Ishikawa (cell line): ENCODE results near the gene HSD17B1.

Experiments used
- EP300 ChIP-seq: IDR thresholded peaks from 2 replicates; pipeline ENCODE4 v1.6.1; 2012; ENCODE audit warnings: borderline replicate concordance
- NFIC ChIP-seq: IDR thresholded peaks from 2 replicates; pipeline ENCODE4 v1.6.1; 2012
- TF ChIP-seq, protein P1 (sequence below): IDR thresholded peaks from 2 replicates; pipeline ENCODE4 v1.6.1; 2012; ENCODE audit warnings: low read depth, mild to moderate bottlenecking
- TF ChIP-seq, protein P2 (sequence below): IDR thresholded peaks from 2 replicates; pipeline ENCODE4 v1.6.1; 2012

DNA sequence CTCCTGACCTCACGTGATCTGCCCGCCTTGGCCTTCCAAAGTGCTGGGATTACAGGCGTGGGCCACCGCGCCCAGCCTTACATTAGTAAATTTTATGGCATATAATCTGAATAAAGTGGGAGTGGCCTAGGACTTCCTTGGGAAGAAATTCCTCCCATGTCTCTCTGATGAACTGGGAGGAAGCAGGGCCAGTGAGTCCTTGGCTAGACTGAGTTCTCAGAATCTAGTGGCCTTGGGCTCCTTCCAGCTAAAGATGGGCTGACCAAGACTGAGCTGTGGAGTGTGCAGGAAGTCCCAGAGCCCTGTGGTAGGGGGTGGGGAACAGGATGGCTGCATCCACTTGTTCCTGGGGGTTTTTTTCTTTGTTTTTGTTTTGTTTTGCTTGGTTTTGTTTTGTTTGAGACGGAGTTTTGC, 26.7 kb upstream of the HSD17B1 start:
- no peak for TF ChIP-seq NFIC
- TF ChIP-seq, protein P1, sequence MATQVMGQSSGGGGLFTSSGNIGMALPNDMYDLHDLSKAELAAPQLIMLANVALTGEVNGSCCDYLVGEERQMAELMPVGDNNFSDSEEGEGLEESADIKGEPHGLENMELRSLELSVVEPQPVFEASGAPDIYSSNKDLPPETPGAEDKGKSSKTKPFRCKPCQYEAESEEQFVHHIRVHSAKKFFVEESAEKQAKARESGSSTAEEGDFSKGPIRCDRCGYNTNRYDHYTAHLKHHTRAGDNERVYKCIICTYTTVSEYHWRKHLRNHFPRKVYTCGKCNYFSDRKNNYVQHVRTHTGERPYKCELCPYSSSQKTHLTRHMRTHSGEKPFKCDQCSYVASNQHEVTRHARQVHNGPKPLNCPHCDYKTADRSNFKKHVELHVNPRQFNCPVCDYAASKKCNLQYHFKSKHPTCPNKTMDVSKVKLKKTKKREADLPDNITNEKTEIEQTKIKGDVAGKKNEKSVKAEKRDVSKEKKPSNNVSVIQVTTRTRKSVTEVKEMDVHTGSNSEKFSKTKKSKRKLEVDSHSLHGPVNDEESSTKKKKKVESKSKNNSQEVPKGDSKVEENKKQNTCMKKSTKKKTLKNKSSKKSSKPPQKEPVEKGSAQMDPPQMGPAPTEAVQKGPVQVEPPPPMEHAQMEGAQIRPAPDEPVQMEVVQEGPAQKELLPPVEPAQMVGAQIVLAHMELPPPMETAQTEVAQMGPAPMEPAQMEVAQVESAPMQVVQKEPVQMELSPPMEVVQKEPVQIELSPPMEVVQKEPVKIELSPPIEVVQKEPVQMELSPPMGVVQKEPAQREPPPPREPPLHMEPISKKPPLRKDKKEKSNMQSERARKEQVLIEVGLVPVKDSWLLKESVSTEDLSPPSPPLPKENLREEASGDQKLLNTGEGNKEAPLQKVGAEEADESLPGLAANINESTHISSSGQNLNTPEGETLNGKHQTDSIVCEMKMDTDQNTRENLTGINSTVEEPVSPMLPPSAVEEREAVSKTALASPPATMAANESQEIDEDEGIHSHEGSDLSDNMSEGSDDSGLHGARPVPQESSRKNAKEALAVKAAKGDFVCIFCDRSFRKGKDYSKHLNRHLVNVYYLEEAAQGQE: no peak
- no peak for TF ChIP-seq EP300
- TF ChIP-seq, protein P2, sequence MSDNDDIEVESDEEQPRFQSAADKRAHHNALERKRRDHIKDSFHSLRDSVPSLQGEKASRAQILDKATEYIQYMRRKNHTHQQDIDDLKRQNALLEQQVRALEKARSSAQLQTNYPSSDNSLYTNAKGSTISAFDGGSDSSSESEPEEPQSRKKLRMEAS: no peak
